ENCODE results near the gene STXBP2. TPM values are rescaled to one million over a fixed set of nuclear protein-coding genes. Genes with fewer than 3 reads are reported as not detected.

The STXBP2 gene
- total and polyA plus RNA-seq, 2 experiments from 2014 or later: 58.6 to 142 TPM

DNA sequence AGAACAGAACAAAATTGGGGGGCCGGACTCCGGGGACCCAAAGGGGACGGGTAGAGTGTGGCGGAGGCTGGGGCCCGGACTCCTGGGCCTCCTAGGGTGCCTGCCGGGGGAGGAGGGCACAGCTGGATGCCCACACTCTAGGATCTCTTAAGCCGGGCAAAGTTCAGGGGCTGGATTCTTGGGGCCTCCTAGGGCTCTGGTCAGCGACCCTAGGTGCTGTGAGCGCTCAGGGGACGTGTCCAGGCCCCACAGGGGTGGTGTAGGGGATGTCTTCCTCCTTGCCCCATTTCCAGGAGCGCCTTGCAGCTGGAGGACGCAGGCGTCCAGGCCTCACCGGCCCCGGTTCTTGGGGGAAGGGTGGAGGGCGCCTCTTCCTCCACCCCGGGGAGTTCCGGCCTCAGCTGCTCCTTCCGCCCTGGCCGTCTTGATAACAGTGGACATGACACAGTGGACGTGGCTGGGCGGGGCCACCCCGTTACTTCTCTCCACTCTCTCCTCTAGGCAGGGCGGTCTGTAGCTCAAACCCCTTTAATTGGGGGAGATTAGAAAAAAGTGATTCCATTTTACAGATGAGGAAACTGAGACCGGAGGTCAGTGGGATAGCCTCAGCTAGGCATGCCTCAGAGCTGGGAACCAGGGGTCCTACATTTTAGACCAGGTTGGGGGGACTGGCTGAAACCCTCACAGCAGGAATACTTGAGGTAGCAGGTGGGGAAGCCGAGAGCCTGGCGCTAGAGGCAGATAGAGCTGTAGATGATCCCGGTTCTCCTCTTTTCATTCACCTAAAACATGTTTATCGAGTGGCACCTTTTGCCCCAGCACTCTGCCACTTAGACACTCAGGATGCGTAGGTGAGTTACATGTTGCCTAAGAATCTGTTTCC lies 705 bp downstream of the STXBP2 start:
- peaks cover 4% of the 10 kb centered on the region for H3K4me1 ChIP-seq (ENCODE audit: insufficient read depth)
- DNase-seq (ENCODE audit: low spot score): peak; percentile 76
- H3K79me2 ChIP-seq: peaks cover 15% of the 10 kb centered on the region
- H3K27ac ChIP-seq: peak overlapping the region; percentile 98
- H4K20me1 ChIP-seq (ENCODE audit: insufficient read depth, poor library complexity, severe bottlenecking): no peaks in the 10 kb centered on the region
- WGBS (ENCODE audit: low lambda C conversion rate, missing lambda C conversion rate): 39% methylated on average over 27 of the region's 30 CpGs
- TF ChIP-seq EZH2 (IDR thresholded peaks at IDR 0.05; ENCODE audit: borderline replicate concordance) (no peak), EZH2phosphoT487 (IDR thresholded peaks at IDR 0.05; ENCODE audit: low read depth, severe bottlenecking, unreplicated experiment) (no peak)
- TF ChIP-seq, protein P1, sequence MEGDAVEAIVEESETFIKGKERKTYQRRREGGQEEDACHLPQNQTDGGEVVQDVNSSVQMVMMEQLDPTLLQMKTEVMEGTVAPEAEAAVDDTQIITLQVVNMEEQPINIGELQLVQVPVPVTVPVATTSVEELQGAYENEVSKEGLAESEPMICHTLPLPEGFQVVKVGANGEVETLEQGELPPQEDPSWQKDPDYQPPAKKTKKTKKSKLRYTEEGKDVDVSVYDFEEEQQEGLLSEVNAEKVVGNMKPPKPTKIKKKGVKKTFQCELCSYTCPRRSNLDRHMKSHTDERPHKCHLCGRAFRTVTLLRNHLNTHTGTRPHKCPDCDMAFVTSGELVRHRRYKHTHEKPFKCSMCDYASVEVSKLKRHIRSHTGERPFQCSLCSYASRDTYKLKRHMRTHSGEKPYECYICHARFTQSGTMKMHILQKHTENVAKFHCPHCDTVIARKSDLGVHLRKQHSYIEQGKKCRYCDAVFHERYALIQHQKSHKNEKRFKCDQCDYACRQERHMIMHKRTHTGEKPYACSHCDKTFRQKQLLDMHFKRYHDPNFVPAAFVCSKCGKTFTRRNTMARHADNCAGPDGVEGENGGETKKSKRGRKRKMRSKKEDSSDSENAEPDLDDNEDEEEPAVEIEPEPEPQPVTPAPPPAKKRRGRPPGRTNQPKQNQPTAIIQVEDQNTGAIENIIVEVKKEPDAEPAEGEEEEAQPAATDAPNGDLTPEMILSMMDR (IDR thresholded peaks at IDR 0.05; ENCODE audit: poor library complexity): no peak
- no peaks in the 10 kb centered on the region for H3K36me3 ChIP-seq (replicated peaks; ENCODE audit: insufficient read depth, low read depth)
- peak overlapping the region; percentile 75 for H3K4me3 ChIP-seq
- peak overlapping the region; percentile 78 for H2AFZ ChIP-seq
- no peaks in the 10 kb centered on the region for H3K9me2 ChIP-seq (replicated peaks; ENCODE audit: insufficient read depth)
- no peaks in the 10 kb centered on the region for H3K9me3 ChIP-seq (ENCODE audit: low read depth)
- peak overlapping the region; percentile 80 for H3K4me2 ChIP-seq
- H3K27me3 ChIP-seq: no peaks in the 10 kb centered on the region

GRCh38 chr19:7638802-7639465 lies 2.0 kb downstream of the STXBP2 start:
- Histone ChIP-seq H3K4me1 (ENCODE audit: insufficient read depth) (peaks cover 4% of the 10 kb centered on the region), H3K79me2 (peaks cover 15% of the 10 kb centered on the region), H3K9me3 (ENCODE audit: low read depth) (no peaks in the 10 kb centered on the region), H3K9me2 (replicated peaks; ENCODE audit: insufficient read depth) (no peaks in the 10 kb centered on the region), H4K20me1 (ENCODE audit: insufficient read depth, poor library complexity, severe bottlenecking) (no peaks in the 10 kb centered on the region), H3K4me3 (no peak overlapping the region), H2AFZ (no peak overlapping the region), H3K27ac (no peak overlapping the region), H3K36me3 (replicated peaks; ENCODE audit: insufficient read depth, low read depth) (no peaks in the 10 kb centered on the region), H3K27me3 (no peaks in the 10 kb centered on the region), H3K4me2 (no peak overlapping the region)
- TF ChIP-seq EZH2 (IDR thresholded peaks at IDR 0.05; ENCODE audit: borderline replicate concordance): no peak
- TF ChIP-seq EZH2phosphoT487 (IDR thresholded peaks at IDR 0.05; ENCODE audit: low read depth, severe bottlenecking, unreplicated experiment): no peak
- TF ChIP-seq, protein P1 (IDR thresholded peaks at IDR 0.05; ENCODE audit: poor library complexity): no peak
- DNase-seq (ENCODE audit: low spot score): no peak
- WGBS (ENCODE audit: low lambda C conversion rate, missing lambda C conversion rate): 85% methylated on average over 12 of the region's 12 CpGs

GRCh38 chr19:7639863-7640348 lies 3.0 kb downstream of the STXBP2 start:
- H3K27ac ChIP-seq: no peak overlapping the region
- peaks cover 15% of the 10 kb centered on the region for H3K79me2 ChIP-seq
- no peak for DNase-seq (ENCODE audit: low spot score)
- WGBS (ENCODE audit: low lambda C conversion rate, missing lambda C conversion rate): 97% methylated on average over 13 of the region's 13 CpGs
- no peaks in the 10 kb centered on the region for H3K9me3 ChIP-seq (ENCODE audit: low read depth)
- H3K27me3 ChIP-seq: no peaks in the 10 kb centered on the region
- peaks cover 4% of the 10 kb centered on the region for H3K4me1 ChIP-seq (ENCODE audit: insufficient read depth)
- H3K9me2 ChIP-seq (replicated peaks; ENCODE audit: insufficient read depth): no peaks in the 10 kb centered on the region
- TF ChIP-seq, protein P1 (IDR thresholded peaks at IDR 0.05; ENCODE audit: poor library complexity): no peak
- TF ChIP-seq EZH2 (IDR thresholded peaks at IDR 0.05; ENCODE audit: borderline replicate concordance) (no peak), EZH2phosphoT487 (IDR thresholded peaks at IDR 0.05; ENCODE audit: low read depth, severe bottlenecking, unreplicated experiment) (no peak)
- no peaks in the 10 kb centered on the region for H3K36me3 ChIP-seq (replicated peaks; ENCODE audit: insufficient read depth, low read depth)
- H3K4me2 ChIP-seq: no peak overlapping the region
- H2AFZ ChIP-seq: no peak overlapping the region
- H4K20me1 ChIP-seq (ENCODE audit: insufficient read depth, poor library complexity, severe bottlenecking): no peaks in the 10 kb centered on the region
- H3K4me3 ChIP-seq: no peak overlapping the region
